ENCODE results near the gene CACNA1I. TPM values are rescaled to one million over a fixed set of nuclear protein-coding genes. Genes with fewer than 3 reads are reported as not detected.

Gene CACNA1I
- total RNA-seq, 1 donor from 2014 or later: not detected

DNA sequence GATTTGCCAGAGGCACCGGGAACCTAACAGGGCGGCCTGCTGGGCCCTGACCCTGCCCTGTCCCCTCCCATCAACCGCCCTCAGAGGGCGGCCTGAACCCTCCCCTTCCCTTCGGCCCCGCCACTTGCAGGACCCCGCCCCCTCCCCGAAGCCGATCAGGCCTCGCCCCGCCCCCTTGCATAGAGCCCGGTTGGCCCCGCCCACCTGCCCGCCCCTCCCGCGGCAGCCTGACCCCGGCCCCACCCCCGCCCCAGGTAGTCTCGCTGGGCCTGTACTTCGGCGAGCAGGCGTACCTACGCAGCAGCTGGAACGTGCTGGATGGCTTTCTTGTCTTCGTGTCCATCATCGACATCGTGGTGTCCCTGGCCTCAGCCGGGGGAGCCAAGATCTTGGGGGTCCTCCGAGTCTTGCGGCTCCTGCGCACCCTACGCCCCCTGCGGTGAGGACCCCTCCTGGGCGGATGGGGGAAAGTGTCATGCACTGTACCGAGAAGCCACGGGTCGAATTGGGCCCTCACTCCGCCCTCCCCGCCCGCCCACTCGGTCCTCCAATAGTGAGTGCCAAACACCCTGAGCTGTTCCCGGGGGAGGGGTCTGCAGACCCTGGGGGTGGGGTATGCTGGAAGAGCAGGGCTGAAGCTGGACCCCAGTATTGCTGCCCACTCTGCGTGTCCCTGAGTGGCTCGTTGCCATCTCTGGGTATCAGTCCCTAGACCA, 94.1 kb downstream of the CACNA1I start:
- no peak for DNase-seq (ENCODE audit: low read depth)

- no peak for DNase-seq (ENCODE audit: low read depth)
Measured at GRCh38 chr22:39665229-39665628, 94.7 kb downstream of the CACNA1I start.

GRCh38 chr22:39665661-39666431, 95.3 kb downstream of the CACNA1I start:
- no peak for DNase-seq (ENCODE audit: low read depth)

DNA sequence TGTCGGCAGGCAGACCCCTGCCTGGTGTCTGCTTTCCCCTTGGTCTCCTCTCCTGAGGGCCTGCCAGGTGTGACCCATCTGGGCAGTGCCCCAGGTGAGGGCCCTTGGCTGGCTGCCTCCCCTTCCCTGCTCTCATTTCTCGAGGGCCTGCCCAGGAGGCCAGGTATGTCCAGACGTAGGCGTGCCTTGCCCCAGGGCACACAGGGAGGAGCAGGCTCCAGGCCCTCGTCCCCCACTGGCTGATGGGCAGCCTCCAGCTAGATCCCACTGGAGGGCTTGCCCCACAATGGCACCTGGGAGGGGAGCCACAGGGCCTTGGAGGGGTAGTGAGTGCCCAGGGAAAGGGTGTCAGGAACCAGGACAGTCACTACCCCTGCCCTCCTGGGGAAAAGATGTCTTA, 95.9 kb downstream of the CACNA1I start:
- DNase-seq (ENCODE audit: low read depth): no peak

DNA sequence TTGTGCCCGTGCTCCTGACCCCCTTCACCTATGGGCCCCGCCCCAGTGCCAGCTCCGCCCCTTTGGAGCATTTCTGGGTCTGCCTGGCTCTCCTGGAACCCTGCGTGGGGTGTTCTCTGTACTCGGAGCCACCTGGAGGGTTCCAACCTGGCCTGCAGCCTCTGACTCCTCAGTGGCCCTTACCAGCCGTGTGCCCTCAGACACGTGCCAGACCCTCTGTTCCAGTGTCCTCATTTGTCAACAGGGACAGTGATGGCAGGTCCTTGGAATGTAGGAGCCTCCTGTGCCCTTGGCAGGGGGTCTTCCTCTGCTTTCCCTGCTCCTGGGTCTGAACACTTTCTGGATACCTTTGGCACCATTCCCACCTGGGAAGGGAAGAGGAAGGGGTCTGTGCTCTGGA, 96.4 kb downstream of the CACNA1I start:
- DNase-seq (ENCODE audit: low read depth): no peak

DNA sequence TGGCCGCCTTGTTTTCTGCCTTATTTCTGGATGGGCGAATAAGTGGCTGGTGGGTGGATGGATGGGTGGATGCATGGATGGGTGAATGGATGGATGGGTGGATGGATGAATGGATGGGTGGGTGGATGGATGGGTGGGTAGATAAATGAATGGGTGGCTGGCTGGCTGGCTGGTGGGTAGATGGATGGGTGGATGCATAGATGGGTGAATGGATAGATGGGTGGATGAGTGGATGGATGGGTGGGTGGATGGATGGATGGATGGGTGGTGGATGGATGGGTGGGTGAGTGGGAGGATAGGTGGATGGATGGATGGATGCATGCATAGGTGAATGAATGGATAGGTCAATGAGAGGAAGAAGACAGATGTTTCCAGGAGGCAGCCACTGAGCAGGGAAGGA, 98.9 kb downstream of the CACNA1I start:
- DNase-seq (ENCODE audit: low read depth): no peak

- DNase-seq (ENCODE audit: low read depth): no peak
Measured at GRCh38 chr22:39671936-39672335, 101.4 kb downstream of the CACNA1I start.

DNA sequence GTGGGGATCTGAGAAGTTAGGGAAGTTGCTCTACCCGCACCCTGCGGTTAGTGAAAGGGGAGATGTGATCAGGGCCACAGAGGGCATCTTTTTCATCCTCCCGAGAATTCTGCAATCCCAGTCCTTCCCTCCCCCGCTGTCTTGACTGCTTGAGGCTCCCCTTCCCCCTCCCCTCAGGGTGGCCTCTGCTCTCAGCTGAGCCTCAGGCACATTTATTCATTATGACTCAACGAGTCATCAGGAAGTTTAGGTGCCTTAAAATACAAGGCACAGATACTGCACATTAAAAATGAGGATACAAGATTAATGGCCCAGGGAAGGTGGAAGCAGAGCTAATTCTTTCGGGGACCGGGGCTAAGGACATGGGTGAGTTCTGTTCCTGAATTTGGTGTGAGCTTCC, 104.0 kb downstream of the CACNA1I start:
- no peak for DNase-seq (ENCODE audit: low read depth)

GRCh38 chr22:39675947-39676346, 105.4 kb downstream of the CACNA1I start:
- DNase-seq (ENCODE audit: low read depth): no peak

DNA sequence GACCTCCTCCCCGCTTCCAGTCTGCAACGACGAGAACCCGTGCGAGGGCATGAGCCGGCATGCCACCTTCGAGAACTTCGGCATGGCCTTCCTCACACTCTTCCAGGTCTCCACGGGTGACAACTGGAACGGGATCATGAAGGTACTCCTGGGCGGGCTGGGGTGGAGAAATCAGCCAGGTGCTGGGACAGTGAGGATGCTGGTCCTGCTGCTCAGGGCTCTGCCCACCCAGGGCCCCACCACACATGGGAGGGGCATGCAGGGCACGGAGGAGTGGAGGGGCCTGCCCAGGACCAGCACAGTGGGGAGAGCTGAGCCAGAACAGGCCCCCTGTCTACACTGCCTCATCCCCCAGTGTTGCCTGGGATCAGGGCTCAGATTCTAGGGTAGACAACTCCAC, 107.4 kb downstream of the CACNA1I start:
- no peak for DNase-seq (ENCODE audit: low read depth)

- DNase-seq (ENCODE audit: low read depth): no peak
Measured at GRCh38 chr22:39678862-39679490, 108.4 kb downstream of the CACNA1I start.

DNA sequence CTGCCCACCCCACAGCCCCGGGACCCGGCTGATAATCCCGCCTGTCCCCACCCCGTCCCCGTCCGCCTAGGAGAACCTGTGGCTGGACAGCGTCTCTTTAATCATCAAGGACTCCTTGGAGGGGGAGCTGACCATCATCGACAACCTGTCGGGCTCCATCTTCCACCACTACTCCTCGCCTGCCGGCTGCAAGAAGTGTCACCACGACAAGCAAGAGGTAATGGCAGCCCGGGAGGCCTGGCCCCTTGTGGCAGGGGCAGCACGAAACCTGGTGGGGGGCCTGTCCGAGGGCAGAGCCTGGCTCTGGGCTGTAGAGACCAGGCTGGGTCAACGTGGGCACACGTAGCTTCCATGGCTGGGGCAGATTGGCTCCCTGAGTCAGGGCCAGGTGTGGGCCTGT, 109.1 kb downstream of the CACNA1I start:
- DNase-seq (ENCODE audit: low read depth): no peak

GRCh38 chr22:39680486-39680885, 109.9 kb downstream of the CACNA1I start:
- DNase-seq (ENCODE audit: low read depth): no peak

- DNase-seq (ENCODE audit: low read depth): no peak
Measured at GRCh38 chr22:39681038-39681861, 110.7 kb downstream of the CACNA1I start.

GRCh38 chr22:39682994-39683393, 112.4 kb downstream of the CACNA1I start:
- DNase-seq (ENCODE audit: low read depth): no peak

GRCh38 chr22:39683639-39684038, 113.1 kb downstream of the CACNA1I start:
- no peak for DNase-seq (ENCODE audit: low read depth)

- DNase-seq (ENCODE audit: low read depth): no peak
Measured at GRCh38 chr22:39684702-39685281, 114.2 kb downstream of the CACNA1I start.

- no peak for DNase-seq (ENCODE audit: low read depth)
Measured at GRCh38 chr22:39685336-39686177, 115.0 kb downstream of the CACNA1I start.

- DNase-seq (ENCODE audit: low read depth): no peak
Measured at GRCh38 chr22:39686178-39686620, 115.6 kb downstream of the CACNA1I start.
